Measurements from ENCODE around the gene PLXNB1.

The PLXNB1 gene

DNA sequence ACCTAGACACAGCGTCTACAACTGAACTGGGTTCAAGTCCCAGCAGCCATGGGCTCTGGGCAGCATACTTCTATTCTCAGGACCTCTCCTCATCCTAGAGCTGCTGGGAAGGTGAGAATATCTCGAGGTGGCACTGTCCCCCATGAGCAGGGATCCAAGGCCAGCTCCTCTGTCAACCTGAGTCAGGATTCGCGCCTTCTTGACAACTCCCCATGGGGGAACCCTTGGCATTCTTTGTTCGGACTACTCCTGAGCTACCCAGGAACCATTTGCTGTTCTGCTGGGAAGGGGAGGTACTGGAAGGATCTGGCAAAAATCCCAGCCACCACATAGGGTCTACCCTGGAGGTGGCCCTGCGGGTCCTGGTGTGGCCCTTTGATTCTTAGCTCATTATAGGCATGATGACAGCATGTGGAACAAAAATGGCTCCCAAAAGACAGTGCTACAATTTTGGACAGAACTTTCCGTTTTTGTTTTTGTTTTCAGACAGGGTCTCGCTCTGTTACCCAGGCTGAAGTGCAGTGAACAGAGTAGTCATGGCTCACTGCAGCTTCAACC is 22.3 kb downstream of the PLXNB1 start:
- no peaks in the 10 kb centered on the region for H3K79me2 ChIP-seq (ENCODE audit: insufficient read depth, low read length)
- no peaks in the 10 kb centered on the region for H3K27me3 ChIP-seq (ENCODE audit: insufficient read depth, low read length, poor library complexity)
- no peak for DNase-seq
- H3K36me3 ChIP-seq (ENCODE audit: insufficient read depth, low read length), result no peaks in the 10 kb centered on the region
- no peak overlapping the region for H3K4me3 ChIP-seq (ENCODE audit: low read depth in 1 of 2, low read length in 2 of 2)
- H4K20me1 ChIP-seq (ENCODE audit: insufficient read depth, low read length), result peaks cover 8% of the 10 kb centered on the region; the same call in 1 of the 2 replicates
- H3K4me1 ChIP-seq (ENCODE audit: insufficient read depth, low read length), result no peaks in the 10 kb centered on the region
- no peak overlapping the region for H3K4me2 ChIP-seq (ENCODE audit: insufficient read depth, low read length)
- TF ChIP-seq, protein P1, sequence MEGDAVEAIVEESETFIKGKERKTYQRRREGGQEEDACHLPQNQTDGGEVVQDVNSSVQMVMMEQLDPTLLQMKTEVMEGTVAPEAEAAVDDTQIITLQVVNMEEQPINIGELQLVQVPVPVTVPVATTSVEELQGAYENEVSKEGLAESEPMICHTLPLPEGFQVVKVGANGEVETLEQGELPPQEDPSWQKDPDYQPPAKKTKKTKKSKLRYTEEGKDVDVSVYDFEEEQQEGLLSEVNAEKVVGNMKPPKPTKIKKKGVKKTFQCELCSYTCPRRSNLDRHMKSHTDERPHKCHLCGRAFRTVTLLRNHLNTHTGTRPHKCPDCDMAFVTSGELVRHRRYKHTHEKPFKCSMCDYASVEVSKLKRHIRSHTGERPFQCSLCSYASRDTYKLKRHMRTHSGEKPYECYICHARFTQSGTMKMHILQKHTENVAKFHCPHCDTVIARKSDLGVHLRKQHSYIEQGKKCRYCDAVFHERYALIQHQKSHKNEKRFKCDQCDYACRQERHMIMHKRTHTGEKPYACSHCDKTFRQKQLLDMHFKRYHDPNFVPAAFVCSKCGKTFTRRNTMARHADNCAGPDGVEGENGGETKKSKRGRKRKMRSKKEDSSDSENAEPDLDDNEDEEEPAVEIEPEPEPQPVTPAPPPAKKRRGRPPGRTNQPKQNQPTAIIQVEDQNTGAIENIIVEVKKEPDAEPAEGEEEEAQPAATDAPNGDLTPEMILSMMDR (IDR thresholded peaks at IDR 0.05; ENCODE audit: borderline replicate concordance, extremely low read depth, low read length, poor library complexity, severe bottlenecking), result no peak
- TF ChIP-seq EZH2 (IDR thresholded peaks at IDR 0.05; ENCODE audit: borderline replicate concordance, low read depth, low read length, severe bottlenecking), result no peak
- no peaks in the 10 kb centered on the region for H3K9me3 ChIP-seq (ENCODE audit: insufficient read depth, low read length, severe bottlenecking)
- no peak overlapping the region for H2AFZ ChIP-seq (ENCODE audit: low read depth, low read length)
- no peak overlapping the region for H3K27ac ChIP-seq (ENCODE audit: low read length)
- no peak for ATAC-seq (ENCODE audit: insufficient read depth, low read depth)
- no peak overlapping the region for H3K9ac ChIP-seq (ENCODE audit: low read depth, low read length)

DNA sequence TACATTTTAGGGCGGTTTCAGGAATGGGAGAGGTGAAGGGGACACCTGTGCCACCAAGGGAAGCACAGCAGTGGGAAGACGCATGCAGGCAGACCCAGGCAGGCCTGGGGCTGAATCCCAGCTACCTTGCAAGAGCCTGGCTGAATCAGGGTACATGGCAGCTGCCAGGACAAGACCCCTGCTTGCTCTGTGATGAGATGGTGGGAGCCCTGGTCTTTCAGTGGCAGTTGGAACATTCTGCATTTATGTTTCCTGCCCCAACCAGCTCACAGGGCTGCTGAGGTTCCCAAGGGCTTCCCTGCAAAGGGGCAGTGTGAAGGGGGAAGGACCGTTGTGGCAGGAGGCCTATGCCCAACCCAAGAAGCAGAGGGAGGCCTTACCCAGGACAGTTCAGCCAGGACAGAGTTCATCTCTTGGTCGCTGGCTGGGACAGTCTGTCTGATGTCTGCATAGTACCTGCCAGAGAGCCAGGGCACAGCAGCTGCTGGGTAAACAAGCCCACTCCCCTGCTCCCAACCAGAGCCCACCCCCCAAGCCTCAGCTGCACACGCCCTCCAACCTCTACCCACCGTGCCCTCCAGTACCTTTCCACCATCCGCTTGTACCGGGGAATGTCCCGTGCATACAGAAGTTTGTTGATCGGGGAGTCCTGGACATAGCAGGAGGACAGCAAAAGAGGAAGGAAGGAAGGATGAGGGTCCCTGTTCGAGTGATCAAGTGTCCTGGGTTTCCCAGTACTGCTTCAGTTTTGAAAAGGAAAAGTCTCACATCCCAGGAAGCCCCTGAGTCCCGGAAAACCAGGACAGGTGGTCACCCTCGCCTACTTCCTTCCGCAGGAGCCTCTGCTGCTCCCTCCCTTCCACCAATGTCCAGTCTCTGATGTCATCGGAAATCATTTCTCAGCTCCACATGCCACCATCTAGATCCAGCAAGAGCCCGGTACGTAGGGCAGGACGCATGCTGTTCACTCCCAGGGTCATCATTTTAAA is 23.1 kb downstream of the PLXNB1 start:
- no peaks in the 10 kb centered on the region for H3K4me1 ChIP-seq (ENCODE audit: insufficient read depth, low read length)
- no peaks in the 10 kb centered on the region for H3K27me3 ChIP-seq (ENCODE audit: insufficient read depth, low read length, poor library complexity)
- no peak overlapping the region for H3K9ac ChIP-seq (ENCODE audit: low read depth, low read length)
- H3K9me3 ChIP-seq (ENCODE audit: insufficient read depth, low read length, severe bottlenecking), result no peaks in the 10 kb centered on the region
- no peak overlapping the region for H2AFZ ChIP-seq (ENCODE audit: low read depth, low read length)
- no peak overlapping the region for H3K4me3 ChIP-seq (ENCODE audit: low read depth in 1 of 2, low read length in 2 of 2)
- no peak overlapping the region for H3K27ac ChIP-seq (ENCODE audit: low read length)
- no peaks in the 10 kb centered on the region for H3K79me2 ChIP-seq (ENCODE audit: insufficient read depth, low read length)
- peaks cover 7% of the 10 kb centered on the region; the same call in 1 of the 2 replicates for H4K20me1 ChIP-seq (ENCODE audit: insufficient read depth, low read length)
- TF ChIP-seq, protein P1 (IDR thresholded peaks at IDR 0.05; ENCODE audit: borderline replicate concordance, extremely low read depth, low read length, poor library complexity, severe bottlenecking), result no peak
- TF ChIP-seq EZH2 (IDR thresholded peaks at IDR 0.05; ENCODE audit: borderline replicate concordance, low read depth, low read length, severe bottlenecking), result no peak
- no peak overlapping the region for H3K4me2 ChIP-seq (ENCODE audit: insufficient read depth, low read length)
- no peak for ATAC-seq (ENCODE audit: insufficient read depth, low read depth)
- no peaks in the 10 kb centered on the region for H3K36me3 ChIP-seq (ENCODE audit: insufficient read depth, low read length)
- peak; percentile 1 for DNase-seq

DNA sequence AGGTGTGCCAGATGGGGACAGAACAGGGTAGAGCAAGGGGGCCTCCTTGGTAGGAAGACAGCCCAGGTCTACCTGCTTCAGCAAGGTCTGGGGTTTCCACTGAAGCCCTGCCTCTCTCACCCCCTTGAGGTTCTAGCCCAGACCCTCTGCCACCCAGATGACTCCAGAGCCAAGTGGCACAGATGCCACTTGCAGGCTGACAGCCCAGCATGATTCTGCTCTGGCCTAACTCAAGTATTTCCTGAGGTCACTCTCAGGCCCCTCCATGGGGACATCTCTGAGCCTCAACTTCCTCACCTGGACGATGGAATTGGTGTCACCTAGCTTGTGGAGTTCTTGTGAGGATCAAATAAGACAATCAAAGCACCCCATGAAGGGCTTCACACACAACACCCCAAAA is 23.9 kb downstream of the PLXNB1 start:
- H3K4me2 ChIP-seq (ENCODE audit: insufficient read depth, low read length), result no peak overlapping the region
- ATAC-seq (ENCODE audit: insufficient read depth, low read depth) (no peak), DNase-seq (no peak)
- no peak overlapping the region for H2AFZ ChIP-seq (ENCODE audit: low read depth, low read length)
- H3K4me1 ChIP-seq (ENCODE audit: insufficient read depth, low read length), result no peaks in the 10 kb centered on the region
- no peak overlapping the region for H3K9ac ChIP-seq (ENCODE audit: low read depth, low read length)
- H4K20me1 ChIP-seq (ENCODE audit: insufficient read depth, low read length), result peaks cover 6% of the 10 kb centered on the region; the same call in 1 of the 2 replicates
- H3K9me3 ChIP-seq (ENCODE audit: insufficient read depth, low read length, severe bottlenecking), result no peaks in the 10 kb centered on the region
- H3K79me2 ChIP-seq (ENCODE audit: insufficient read depth, low read length), result no peaks in the 10 kb centered on the region
- H3K27ac ChIP-seq (ENCODE audit: low read length), result no peak overlapping the region
- no peaks in the 10 kb centered on the region for H3K27me3 ChIP-seq (ENCODE audit: insufficient read depth, low read length, poor library complexity)
- TF ChIP-seq, protein P1 (IDR thresholded peaks at IDR 0.05; ENCODE audit: borderline replicate concordance, extremely low read depth, low read length, poor library complexity, severe bottlenecking), result no peak
- H3K4me3 ChIP-seq (ENCODE audit: low read depth in 1 of 2, low read length in 2 of 2), result no peak overlapping the region
- H3K36me3 ChIP-seq (ENCODE audit: insufficient read depth, low read length), result no peaks in the 10 kb centered on the region
